CD4-positive, alpha-beta memory T cell (primary cell): ENCODE data around the gene CCDC158. TPM values are rescaled to one million over a fixed set of nuclear protein-coding genes. Genes with fewer than 3 reads are reported as not detected.

Source experiments
- CTCF ChIA-PET: fragments of 350-600 bp; sonication (Branson Sonifier 250); formaldehyde crosslinking; loops from one replicate; lab custom pipeline; 2021; ENCODE audit warnings: inconsistent platforms; ENCODE audit not compliant: partially characterized antibody; lab: Charles Lee
- POLR2A ChIA-PET: fragments of 350-600 bp; sonication (Branson Sonifier 250); formaldehyde crosslinking; loops from one replicate; lab custom pipeline; 2021; ENCODE audit not compliant: partially characterized antibody; lab: Charles Lee
- DNase-seq, 5 donors: peaks; one replicate each; pipeline versions ENCODE4 v3.0.0 to v3.0.0-alpha.2; 2020 to 2022; ENCODE audit warnings: mixed read lengths in 1 of 5
- H3K27ac ChIP-seq: one replicate; pipeline ENCODE4 v1.7.0; 2013; ENCODE audit warnings: low read depth, low read length
- H3K27me3 ChIP-seq: 2 replicates; pipeline ENCODE4 v1.7.0; 2013; ENCODE audit warnings: mild to moderate bottlenecking, low read length, moderate library complexity; ENCODE audit not compliant: insufficient read depth
- H3K36me3 ChIP-seq: 2 replicates; pipeline ENCODE4 v1.7.0; 2013; ENCODE audit warnings: mild to moderate bottlenecking, low read length, moderate library complexity; ENCODE audit not compliant: insufficient read depth
- H3K4me1 ChIP-seq: 2 replicates; pipeline ENCODE4 v1.7.0; 2013; ENCODE audit warnings: mild to moderate bottlenecking, low read length, moderate library complexity; ENCODE audit not compliant: insufficient read depth
- H3K4me3 ChIP-seq, 2 donors: one replicate each; pipeline ENCODE4 v1.7.0; 2013; ENCODE audit warnings: low read length in 2 of 2, mild to moderate bottlenecking in 1 of 2
- H3K9me3 ChIP-seq, 2 donors: one replicate each; pipeline ENCODE4 v1.7.0; 2013; ENCODE audit warnings: low read length in 2 of 2, control low read depth in 1 of 2; ENCODE audit not compliant: control insufficient read depth in 1 of 2
- H3K27ac Mint-ChIP-seq, 7 donors: one replicate each; pipeline ENCODE4 v1.8.0; 2020 to 2021; ENCODE audit warnings: mixed read lengths in 7 of 7, mild to moderate bottlenecking in 6 of 7, inconsistent platforms in 3 of 7, moderate library complexity in 3 of 7
- H3K27me3 Mint-ChIP-seq, 2 donors: one replicate each; pipeline ENCODE4 v1.8.0; 2020 to 2021; ENCODE audit warnings: mixed read lengths in 2 of 2
- H3K36me3 Mint-ChIP-seq, 2 donors: one replicate each; pipeline ENCODE4 v1.8.0; 2020 to 2021; ENCODE audit warnings: mixed read lengths in 2 of 2, inconsistent platforms in 1 of 2, mild to moderate bottlenecking in 1 of 2
- H3K4me1 Mint-ChIP-seq, 4 donors: one replicate each; pipeline ENCODE4 v1.8.0; 2020 to 2021; ENCODE audit warnings: mixed read lengths in 4 of 4, mild to moderate bottlenecking in 1 of 4
- H3K4me3 Mint-ChIP-seq, 8 donors: one replicate each; pipeline ENCODE4 v1.8.0; 2020 to 2021; ENCODE audit warnings: mixed read lengths in 8 of 8, mild to moderate bottlenecking in 7 of 8, moderate library complexity in 6 of 8, inconsistent platforms in 3 of 8
- H3K9me3 Mint-ChIP-seq, 8 donors: one replicate each; pipeline ENCODE4 v1.8.0; 2020 to 2021; ENCODE audit warnings: mixed read lengths in 8 of 8, mild to moderate bottlenecking in 5 of 8, inconsistent platforms in 3 of 8, moderate library complexity in 1 of 8
- intact Hi-C: fragments of 100-400 bp; cut with micrococcal nuclease; formaldehyde crosslinking; loops from one replicate; pipeline ENCODE4 v1.15.1; 2023
- polyA plus RNA-seq, 2 donors: library from polyadenylated mRNA; unstranded; fragments of 300-500 nt; fragmentation: Illumina TruSeq; gene quantifications; one replicate each; pipeline ENCODE4 v1.2.3, GENCODE V29; 2021
- total RNA-seq, 2 experiments: library from RNA; stranded (reverse); gene quantifications; one replicate each; pipeline ENCODE4 v1.2.3, GENCODE V29; 2021

Gene CCDC158
- total and polyA plus RNA-seq, 4 experiments from 2014 or later = not detected

DNA sequence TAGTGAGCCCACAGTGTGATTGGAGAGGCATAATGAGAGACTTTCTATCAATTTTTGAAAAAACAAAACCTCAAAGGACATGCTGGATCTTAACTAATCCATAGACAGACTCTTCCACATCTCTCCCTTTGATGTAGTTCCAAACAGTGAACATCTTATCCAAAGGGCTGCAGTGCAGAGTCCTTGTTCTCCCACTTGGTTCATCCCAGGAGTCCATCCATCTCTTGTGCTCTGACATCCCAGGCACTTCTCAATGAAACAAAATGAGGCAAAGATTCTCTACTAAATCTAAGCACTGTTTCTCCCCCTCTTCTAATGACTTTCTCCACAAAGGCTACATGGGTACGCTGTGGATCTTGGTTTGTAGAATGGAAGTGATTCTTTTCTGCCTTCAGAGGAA, 22.4 kb upstream of the CCDC158 start:
- Histone ChIP-seq H3K9me3 (no peaks in the 10 kb centered on the region), H3K36me3 (no peaks in the 10 kb centered on the region), H3K4me1 (no peaks in the 10 kb centered on the region), H3K4me3 (no peak overlapping the region), H3K27ac (no peak overlapping the region), H3K27me3 (no peaks in the 10 kb centered on the region)
- intact Hi-C loops = no loop called here
- H3K4me3 Mint-ChIP-seq = no peak overlapping the region
- H3K36me3 Mint-ChIP-seq = no peaks in the 10 kb centered on the region
- H3K27ac Mint-ChIP-seq = no peak overlapping the region
- H3K9me3 Mint-ChIP-seq = peaks cover 0 to 3% (median 0%) of the 10 kb centered on the region in 8 donors
- no peaks in the 10 kb centered on the region for H3K4me1 Mint-ChIP-seq
- H3K27me3 Mint-ChIP-seq = peaks cover 14 to 20% of the 10 kb centered on the region in 2 donors
- POLR2A ChIA-PET = no interaction called here
- DNase-seq = no peak
- CTCF ChIA-PET = no interaction called here

DNA sequence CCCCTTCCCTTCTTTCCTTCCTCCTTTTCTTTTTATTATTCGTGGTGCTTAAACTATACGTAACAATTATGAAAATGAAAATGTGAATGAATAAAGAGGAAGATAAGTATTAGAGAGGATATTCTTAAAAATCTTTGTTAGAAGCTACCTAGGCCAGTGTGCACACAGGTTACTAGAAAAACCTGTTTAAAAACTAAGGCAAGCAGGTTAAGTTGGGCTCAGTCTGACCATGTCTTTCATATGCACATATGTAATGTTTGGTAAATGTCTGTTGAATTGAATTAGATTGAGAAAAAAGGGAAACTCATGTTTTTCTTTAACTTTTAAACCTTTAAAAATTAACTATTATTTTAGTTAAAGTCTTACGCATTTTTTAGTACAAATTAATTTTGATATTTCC, 21.9 kb upstream of the CCDC158 start:
- Mint-ChIP-seq H3K36me3 (no peaks in the 10 kb centered on the region), H3K27me3 (peaks cover 15 to 21% of the 10 kb centered on the region in 2 donors), H3K4me3 (no peak overlapping the region), H3K27ac (no peak overlapping the region), H3K4me1 (no peaks in the 10 kb centered on the region), H3K9me3 (peaks cover 0 to 3% (median 0%) of the 10 kb centered on the region in 8 donors)
- DNase-seq = no peak
- Histone ChIP-seq H3K36me3 (no peaks in the 10 kb centered on the region), H3K4me1 (no peaks in the 10 kb centered on the region), H3K9me3 (no peaks in the 10 kb centered on the region), H3K27me3 (no peaks in the 10 kb centered on the region), H3K4me3 (no peak overlapping the region), H3K27ac (no peak overlapping the region)
- intact Hi-C loops = no loop called here
- POLR2A ChIA-PET = no interaction called here
- CTCF ChIA-PET = interaction anchor here (0.9 kb wide), 1 partner anchor 263 kb away, joined by 3 read pairs; no protein-coding TSS in a partner anchor

DNA sequence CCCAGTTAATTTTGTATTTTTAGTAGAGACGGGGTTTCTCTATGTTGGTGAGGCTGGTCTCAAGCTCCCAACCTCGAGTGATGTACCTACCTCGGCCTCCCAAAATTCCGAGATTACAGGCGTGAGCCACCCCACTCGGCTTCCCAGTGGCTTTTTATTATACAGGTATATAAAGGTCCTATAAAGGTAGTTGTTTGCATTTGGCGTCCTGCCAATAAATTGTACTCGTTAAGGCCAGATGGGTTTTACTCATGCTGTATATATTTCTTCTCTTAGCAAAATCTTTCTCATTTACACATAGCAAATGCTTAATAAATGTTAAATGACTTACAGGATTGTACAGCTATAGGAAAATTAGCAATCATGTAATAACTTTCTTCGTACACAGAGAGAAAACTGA, 20.9 kb upstream of the CCDC158 start:
- CTCF ChIA-PET = interaction anchor here (0.8 to 1.1 kb wide), 3 partner anchors 10 to 262 kb away, joined by 3 read pairs; no protein-coding TSS in a partner anchor
- peaks cover 22 to 23% of the 10 kb centered on the region in 2 donors for H3K27me3 Mint-ChIP-seq

DNA sequence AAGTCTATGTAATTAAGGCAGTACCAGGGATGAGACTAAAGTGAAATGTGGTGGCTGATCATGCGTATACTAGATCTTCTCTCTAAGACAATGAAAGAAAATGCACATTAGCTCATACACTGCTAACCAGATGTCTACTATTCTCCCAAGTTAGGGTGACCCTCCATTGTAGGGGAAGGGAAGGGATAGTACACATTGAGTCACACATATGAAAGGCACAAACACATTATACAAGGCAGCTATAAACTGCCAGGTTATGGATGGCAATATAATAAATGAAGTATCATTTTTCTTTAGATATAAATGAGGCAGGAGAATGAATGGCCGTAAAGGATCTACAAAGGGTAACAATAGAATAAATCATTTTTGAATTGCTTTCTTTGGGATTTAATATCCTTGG, 18.6 kb upstream of the CCDC158 start:
- no peak overlapping the region for H3K4me3 ChIP-seq
- no peaks in the 10 kb centered on the region for H3K36me3 Mint-ChIP-seq
- H3K4me1 ChIP-seq = no peaks in the 10 kb centered on the region
- H3K27ac ChIP-seq = no peak overlapping the region
- H3K9me3 ChIP-seq = no peaks in the 10 kb centered on the region
- no peaks in the 10 kb centered on the region for H3K27me3 ChIP-seq
- DNase-seq = no peak
- CTCF ChIA-PET = interaction anchor here (0.6 to 1.5 kb wide), 2 partner anchors 9 to 260 kb away, joined by 3 to 4 read pairs; no protein-coding TSS in a partner anchor
- POLR2A ChIA-PET = no interaction called here
- peaks cover 0 to 2% (median under 1%) of the 10 kb centered on the region in 4 donors for H3K4me1 Mint-ChIP-seq
- H3K36me3 ChIP-seq = no peaks in the 10 kb centered on the region
- H3K27ac Mint-ChIP-seq = no peak overlapping the region
- H3K27me3 Mint-ChIP-seq = peaks cover 25 to 30% of the 10 kb centered on the region in 2 donors
- peaks cover 0 to 3% (median 0%) of the 10 kb centered on the region in 8 donors for H3K9me3 Mint-ChIP-seq
- H3K4me3 Mint-ChIP-seq = no peak overlapping the region
- intact Hi-C loops = no loop called here

More for the DNA sequence above, 20.9 kb upstream of the CCDC158 start:
- POLR2A ChIA-PET = no interaction called here
- Histone ChIP-seq H3K4me1 (no peaks in the 10 kb centered on the region), H3K27ac (no peak overlapping the region), H3K36me3 (no peaks in the 10 kb centered on the region), H3K27me3 (no peaks in the 10 kb centered on the region), H3K4me3 (no peak overlapping the region), H3K9me3 (no peaks in the 10 kb centered on the region)
- H3K36me3 Mint-ChIP-seq = no peaks in the 10 kb centered on the region
- DNase-seq = no peak
- intact Hi-C loops = no loop called here
- no peak overlapping the region for H3K4me3 Mint-ChIP-seq
- no peak overlapping the region for H3K27ac Mint-ChIP-seq
- H3K4me1 Mint-ChIP-seq = no peaks in the 10 kb centered on the region
- H3K9me3 Mint-ChIP-seq = peaks cover 0 to 3% (median 0%) of the 10 kb centered on the region in 8 donors

DNA sequence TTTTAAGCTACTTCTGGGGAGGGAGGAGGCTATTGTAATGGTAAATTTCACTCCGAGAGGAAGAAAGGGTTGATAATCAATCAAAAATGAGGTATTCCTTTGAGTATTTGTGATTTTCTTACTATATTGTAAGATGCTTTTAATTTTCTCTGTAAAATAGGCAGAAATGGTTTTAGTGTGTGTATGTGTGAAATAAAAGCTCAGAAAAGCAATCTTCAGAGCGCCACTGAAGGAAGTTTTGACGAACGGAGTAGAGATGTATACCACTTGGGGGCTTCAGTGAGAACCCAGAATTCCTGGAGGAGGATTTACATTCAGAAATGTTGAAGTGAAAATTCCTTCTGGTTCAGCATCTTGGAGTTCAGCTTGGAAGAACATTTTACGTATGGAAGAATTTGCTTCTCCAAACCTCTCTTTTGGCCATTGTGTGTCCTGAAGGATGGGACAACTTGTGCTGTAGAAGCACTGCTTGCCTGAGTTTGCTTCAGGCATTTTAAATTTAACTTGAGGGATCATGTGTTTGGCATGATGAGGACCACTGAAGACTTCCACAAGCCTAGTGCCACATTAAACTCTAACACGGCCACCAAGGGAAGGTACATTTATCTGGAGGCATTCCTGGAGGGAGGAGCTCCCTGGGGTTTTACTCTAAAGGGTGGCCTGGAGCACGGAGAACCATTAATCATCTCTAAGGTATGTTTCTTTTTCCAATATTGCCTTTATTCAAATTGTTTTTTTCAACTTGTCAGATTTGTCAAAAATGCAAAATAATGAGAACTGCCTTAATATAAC, 14.8 kb upstream of the CCDC158 start:
- no peak for DNase-seq
- Mint-ChIP-seq H3K27me3 (peaks cover 26 to 27% of the 10 kb centered on the region in 2 donors), H3K4me3 (no peak overlapping the region), H3K9me3 (peaks cover 0 to 3% (median 0%) of the 10 kb centered on the region in 8 donors), H3K36me3 (no peaks in the 10 kb centered on the region), H3K4me1 (peaks cover 0 to 2% (median under 1%) of the 10 kb centered on the region in 4 donors), H3K27ac (no peak overlapping the region)
- no peak overlapping the region for H3K27ac ChIP-seq
- H3K4me1 ChIP-seq = no peaks in the 10 kb centered on the region
- ChIA-PET POLR2A (no interaction called here), CTCF (interaction anchor here (0.9 to 1.8 kb wide), 2 partner anchors 9 to 768 kb away, joined by 3 to 5 read pairs; no protein-coding TSS in a partner anchor)
- H3K36me3 ChIP-seq = no peaks in the 10 kb centered on the region
- H3K4me3 ChIP-seq = no peak overlapping the region
- no peaks in the 10 kb centered on the region for H3K9me3 ChIP-seq
- intact Hi-C loops = no loop called here
- no peaks in the 10 kb centered on the region for H3K27me3 ChIP-seq

DNA sequence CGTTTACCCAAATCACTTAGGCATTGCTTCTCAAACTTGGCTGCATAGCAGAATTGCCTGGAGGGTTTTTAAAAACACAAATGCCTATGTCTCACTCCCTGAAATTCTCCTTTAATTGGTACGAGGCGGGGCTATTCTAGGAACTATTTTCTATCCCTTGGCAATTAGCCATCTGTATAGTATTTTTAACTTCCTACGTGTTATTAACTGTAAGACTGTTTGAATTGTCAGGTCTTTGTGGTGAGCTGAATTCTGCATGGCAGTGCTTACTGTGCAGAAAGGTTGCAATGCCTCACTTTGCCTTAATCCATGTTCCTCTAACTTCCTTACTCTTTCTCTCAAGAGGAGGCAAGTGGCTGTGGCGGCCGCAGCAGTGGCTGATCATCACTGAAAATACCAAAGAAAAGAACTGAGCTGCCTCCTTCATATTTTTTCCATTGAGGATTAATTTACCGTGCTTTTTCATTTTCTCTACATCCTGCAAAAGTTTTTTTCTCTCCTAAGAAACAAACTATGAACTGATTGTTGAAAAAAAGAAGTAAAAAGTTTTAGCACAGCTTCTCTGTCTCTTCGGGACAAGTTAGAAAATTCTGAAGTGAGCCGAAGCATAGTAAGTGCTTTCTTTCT, 14.1 kb upstream of the CCDC158 start, which contains the start of gene SHROOM3:
SHROOM3 (plus strand) TSS at position 329 of the 627 bp plus-strand sequence. CDS start 824 bp downstream, outside the sequence.
- ChIA-PET CTCF (interaction anchor here (0.9 to 1.8 kb wide), 2 partner anchors 10 to 768 kb away, joined by 3 to 5 read pairs; no protein-coding TSS in a partner anchor), POLR2A (no interaction called here)
- Mint-ChIP-seq H3K4me3 (no peak within 1 kb of the TSS), H3K9me3 (peaks cover 0 to 3% (median 0%) of the 10 kb centered on the region in 8 donors), H3K27me3 (peaks cover 25% of the 10 kb centered on the region in 2 donors), H3K36me3 (no peaks in the 10 kb centered on the region), H3K4me1 (peaks cover 0 to 2% (median under 1%) of the 10 kb centered on the region in 4 donors), H3K27ac (no peak within 1 kb of the TSS)
- intact Hi-C loops = loop anchor here (5.0 kb wide), 1 partner anchor 922 kb away; no protein-coding TSS in a partner anchor
- DNase-seq = no peak
- Histone ChIP-seq H3K27me3 (no peaks in the 10 kb centered on the region), H3K4me1 (no peaks in the 10 kb centered on the region), H3K36me3 (no peaks in the 10 kb centered on the region), H3K9me3 (no peaks in the 10 kb centered on the region), H3K27ac (no peak within 1 kb of the TSS), H3K4me3 (no peak within 1 kb of the TSS)
